ENCODE data around the gene CERS6. TPM values are rescaled to one million over a fixed set of nuclear protein-coding genes. Genes with fewer than 3 reads are reported as not detected.
"Not testable (repeated sequence)": the region's sequence is repeated elsewhere in the genome, so short reads cannot be mapped to it uniquely, and the experiment has no call there.

CERS6 gene, protein sequence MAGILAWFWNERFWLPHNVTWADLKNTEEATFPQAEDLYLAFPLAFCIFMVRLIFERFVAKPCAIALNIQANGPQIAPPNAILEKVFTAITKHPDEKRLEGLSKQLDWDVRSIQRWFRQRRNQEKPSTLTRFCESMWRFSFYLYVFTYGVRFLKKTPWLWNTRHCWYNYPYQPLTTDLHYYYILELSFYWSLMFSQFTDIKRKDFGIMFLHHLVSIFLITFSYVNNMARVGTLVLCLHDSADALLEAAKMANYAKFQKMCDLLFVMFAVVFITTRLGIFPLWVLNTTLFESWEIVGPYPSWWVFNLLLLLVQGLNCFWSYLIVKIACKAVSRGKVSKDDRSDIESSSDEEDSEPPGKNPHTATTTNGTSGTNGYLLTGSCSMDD
- total RNA-seq (10 to 100 TPM in 2 of 6 donors, 1 to 10 TPM in 4; 4.6 to 18.0 (median 7.6) TPM), polyA plus RNA-seq (10 to 100 TPM in 1 of 2 donors, 1 to 10 TPM in 1; 3.2 to 11.6 TPM)

DNA sequence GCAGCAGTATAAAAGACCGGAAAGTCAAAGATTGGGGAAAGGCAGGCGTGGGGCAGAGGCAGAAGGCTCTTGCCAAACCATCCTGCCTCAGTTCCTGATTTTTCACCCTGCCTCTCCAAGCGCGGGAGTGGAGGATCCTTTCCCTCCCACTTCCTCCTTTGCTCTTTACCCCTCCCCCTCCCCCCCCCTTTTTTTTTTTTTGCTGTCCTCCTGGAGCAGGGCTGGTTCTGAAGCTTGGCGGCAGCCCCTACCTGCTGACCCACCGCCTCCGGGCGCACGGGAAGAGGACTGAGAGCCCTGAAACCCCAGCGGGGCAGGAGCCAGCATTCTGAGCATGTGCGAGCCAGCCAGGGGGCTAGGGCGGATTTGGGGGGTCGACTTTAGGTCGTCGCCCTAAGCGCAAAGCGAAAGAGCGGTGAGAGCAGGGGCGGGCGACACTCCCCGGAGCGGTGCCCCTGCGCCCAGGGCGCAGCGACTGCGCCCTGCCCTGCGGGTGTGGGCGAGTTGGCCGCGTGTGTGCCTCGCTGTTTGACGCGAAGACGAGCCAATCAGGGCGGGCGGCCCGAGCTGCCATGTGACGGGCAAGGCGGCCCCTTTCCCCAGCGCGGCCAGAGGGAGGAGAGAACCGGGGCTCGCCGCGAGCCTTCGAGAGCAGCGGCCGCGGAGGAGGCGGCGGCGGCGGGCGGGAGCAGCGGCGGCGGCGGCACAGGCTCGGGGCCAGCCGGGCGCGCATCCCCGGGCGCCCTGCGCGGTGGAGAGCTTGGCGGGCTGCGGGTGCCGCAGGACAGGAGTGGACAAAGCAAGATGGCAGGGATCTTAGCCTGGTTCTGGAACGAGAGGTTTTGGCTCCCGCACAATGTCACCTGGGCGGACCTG lies at the start of gene CERS6:
Gene CERS6, plus strand, starts transcription at position 628 of the 876 bp plus-strand sequence. Its CDS starts 177 bp downstream, at position 805.
- WGBS, 2 donors = 2 to 3% methylated on average over 56 to 72 of the region's 72 CpGs

DNA sequence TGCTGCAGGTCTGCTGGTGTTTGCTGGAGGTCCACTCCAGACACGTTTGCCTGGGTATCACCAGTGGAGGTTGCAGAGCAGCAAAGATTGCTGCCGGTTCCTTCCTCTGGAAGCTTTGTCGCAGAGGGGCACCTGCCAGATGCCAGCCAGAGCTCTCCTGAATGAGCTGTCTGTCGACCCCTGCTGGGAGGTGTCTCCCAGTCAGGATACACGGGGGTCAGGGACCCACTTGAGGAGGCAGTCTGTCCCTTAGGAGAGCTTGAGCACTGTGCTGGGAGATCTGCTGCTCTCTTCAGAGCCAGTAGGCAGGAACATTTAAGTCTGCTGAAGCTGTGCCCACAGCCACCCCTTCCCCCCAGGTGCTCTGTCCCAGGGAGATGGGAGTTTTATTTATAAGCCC lies 43.8 kb upstream of the CERS6 start:
- DNase-seq; FAIRE-seq; H3K4me3 ChIP-seq; intact Hi-C loops (cut with DNase I); H3K27me3 ChIP-seq; H3K36me3 ChIP-seq; H3K9me3 ChIP-seq; ATAC-seq; H3K27ac ChIP-seq; H3K4me1 ChIP-seq: not testable (repeated sequence)
- 72 to 84% methylated on average over 4 to 5 of the region's 5 CpGs for WGBS, 2 donors

More for the DNA sequence above, at the start of gene CERS6:
- DNase-seq = peak; percentile 94 to 98 (median 96)
- ATAC-seq = peak; percentile 94 to 98 (median 96)
- Histone ChIP-seq H3K4me1 (peaks cover 0 to 6% (median 0%) of the 10 kb centered on the region in 3 donors), H3K4me3 (peak within 1 kb of the TSS; percentile 58 to 96 (median 90)), H3K27ac (peak within 1 kb of the TSS; percentile 39 to 88 (median 71)), H3K27me3 (no peaks in the 10 kb centered on the region), H3K36me3 (no peaks in the 10 kb centered on the region), H3K9me3 (no peaks in the 10 kb centered on the region)
- TF ChIP-seq, protein P1, sequence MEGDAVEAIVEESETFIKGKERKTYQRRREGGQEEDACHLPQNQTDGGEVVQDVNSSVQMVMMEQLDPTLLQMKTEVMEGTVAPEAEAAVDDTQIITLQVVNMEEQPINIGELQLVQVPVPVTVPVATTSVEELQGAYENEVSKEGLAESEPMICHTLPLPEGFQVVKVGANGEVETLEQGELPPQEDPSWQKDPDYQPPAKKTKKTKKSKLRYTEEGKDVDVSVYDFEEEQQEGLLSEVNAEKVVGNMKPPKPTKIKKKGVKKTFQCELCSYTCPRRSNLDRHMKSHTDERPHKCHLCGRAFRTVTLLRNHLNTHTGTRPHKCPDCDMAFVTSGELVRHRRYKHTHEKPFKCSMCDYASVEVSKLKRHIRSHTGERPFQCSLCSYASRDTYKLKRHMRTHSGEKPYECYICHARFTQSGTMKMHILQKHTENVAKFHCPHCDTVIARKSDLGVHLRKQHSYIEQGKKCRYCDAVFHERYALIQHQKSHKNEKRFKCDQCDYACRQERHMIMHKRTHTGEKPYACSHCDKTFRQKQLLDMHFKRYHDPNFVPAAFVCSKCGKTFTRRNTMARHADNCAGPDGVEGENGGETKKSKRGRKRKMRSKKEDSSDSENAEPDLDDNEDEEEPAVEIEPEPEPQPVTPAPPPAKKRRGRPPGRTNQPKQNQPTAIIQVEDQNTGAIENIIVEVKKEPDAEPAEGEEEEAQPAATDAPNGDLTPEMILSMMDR (IDR thresholded peaks at IDR 0.05) = no peak
- intact Hi-C loops (cut with DNase I) = no loop called here
- no peak for FAIRE-seq

DNA sequence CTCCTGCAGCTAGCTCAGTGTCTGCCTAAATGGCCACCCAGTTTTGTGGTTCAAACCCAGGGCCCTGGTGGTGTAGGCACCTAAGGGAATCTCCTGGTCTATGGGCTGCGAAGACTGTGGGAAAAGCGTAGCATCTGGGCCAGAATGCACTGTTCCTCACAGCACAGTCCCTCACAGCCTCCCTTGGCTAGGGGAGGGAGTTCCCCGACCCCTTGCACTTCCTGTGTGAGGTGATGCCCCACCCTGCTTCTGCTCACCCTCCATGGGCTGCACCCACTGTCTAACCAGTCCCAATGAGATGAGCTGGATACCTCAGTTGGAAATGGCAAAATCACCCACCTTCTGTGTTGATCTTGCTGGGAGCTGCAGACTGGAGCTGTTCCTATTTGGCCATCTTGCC lies 43.0 kb upstream of the CERS6 start:
- 89 to 91% methylated on average over 3 of the region's 3 CpGs for WGBS, 2 donors

DNA sequence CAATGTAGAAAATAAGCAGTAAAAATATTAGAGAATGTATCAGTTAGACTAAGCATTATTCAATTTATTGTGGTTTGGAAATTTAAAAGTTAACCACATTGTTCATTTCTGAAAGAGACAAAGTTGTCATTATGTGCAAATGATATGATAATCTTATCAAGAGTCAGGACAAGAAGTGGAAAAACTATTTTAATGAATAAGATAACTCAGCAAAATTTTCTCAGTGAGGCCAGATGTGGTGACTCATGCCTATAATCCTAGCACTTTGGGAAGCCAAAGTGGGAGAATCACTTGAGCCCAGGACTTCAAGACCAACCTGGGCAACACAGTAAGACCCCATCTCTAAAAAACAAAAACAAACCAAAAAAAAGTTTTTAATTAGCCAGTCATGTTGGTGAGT lies 39.5 kb upstream of the CERS6 start:
- Histone ChIP-seq H3K27me3 (no peaks in the 10 kb centered on the region), H3K4me3 (no peak overlapping the region), H3K4me1 (no peaks in the 10 kb centered on the region), H3K9me3 (no peaks in the 10 kb centered on the region), H3K36me3 (no peaks in the 10 kb centered on the region), H3K27ac (no peak overlapping the region)
- no peak for DNase-seq
- TF ChIP-seq, protein P1 (IDR thresholded peaks at IDR 0.05) = no peak
- no peak for ATAC-seq
- intact Hi-C loops (cut with DNase I) = no loop called here
- no peak for FAIRE-seq

More for the DNA sequence above, 43.0 kb upstream of the CERS6 start:
- DNase-seq; H3K9me3 ChIP-seq; intact Hi-C loops (cut with DNase I); H3K4me1 ChIP-seq; H3K36me3 ChIP-seq; H3K4me3 ChIP-seq; FAIRE-seq; H3K27me3 ChIP-seq; H3K27ac ChIP-seq; ATAC-seq: not testable (repeated sequence)

DNA sequence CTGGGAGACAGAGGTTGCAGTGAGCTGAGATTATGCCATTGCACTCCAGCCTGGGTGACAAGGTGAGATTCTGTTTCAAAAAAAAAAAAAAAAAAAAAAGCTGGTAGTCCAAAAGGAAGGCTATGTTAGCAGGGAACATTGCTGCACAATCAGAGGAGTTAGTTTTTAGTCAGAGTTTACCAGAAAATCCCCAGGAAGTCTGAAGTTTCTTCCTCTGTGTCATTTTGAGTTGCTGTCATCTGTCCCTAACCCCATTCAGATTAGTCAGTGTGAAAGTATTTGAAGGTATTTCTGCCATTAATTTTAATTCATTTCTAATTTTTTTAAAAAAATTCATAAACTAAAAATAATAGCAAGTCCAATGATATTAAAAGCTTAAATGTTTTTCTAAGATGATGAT lies 33.5 kb upstream of the CERS6 start:
- intact Hi-C loops (cut with DNase I) = no loop called here
- no peak for DNase-seq
- Histone ChIP-seq H3K4me3 (no peak overlapping the region), H3K9me3 (no peaks in the 10 kb centered on the region), H3K36me3 (no peaks in the 10 kb centered on the region), H3K27me3 (no peaks in the 10 kb centered on the region), H3K27ac (no peak overlapping the region), H3K4me1 (no peaks in the 10 kb centered on the region)
- TF ChIP-seq, protein P1 (IDR thresholded peaks at IDR 0.05) = no peak
- no peak for FAIRE-seq
- no peak for ATAC-seq
